A673 (cell line): Measurements from ENCODE around the gene BTG4.

ENCODE experiments used
- CTCF ChIP-seq: fragments of 300-800, 200-600 bp; sonication (generic); conservative IDR thresholded peaks from 2 replicates; pipeline ENCODE4 v1.5.1; 2017; ENCODE audit warnings: low read depth, mild to moderate bottlenecking, antibody characterized with exemption, low read length, moderate library complexity, mixed read lengths
- EZH2 ChIP-seq: fragments of 200-600 bp; sonication (generic); IDR thresholded peaks from 2 replicates; pipeline ENCODE4 v1.6.1; 2017; ENCODE audit warnings: borderline replicate concordance, low read depth, mild to moderate bottlenecking, mixed read lengths, antibody characterized with exemption, low read length; ENCODE audit not compliant: poor library complexity, severe bottlenecking

- TF ChIP-seq CTCF, result no peak
- TF ChIP-seq EZH2, result no peak
Observed at GRCh38 chr11:111561306-111561705, 49.1 kb upstream of the BTG4 start.
